ENCODE data around the gene TIAM2. TPM values are rescaled to one million over a fixed set of nuclear protein-coding genes. Genes with fewer than 3 reads are reported as not detected.

The TIAM2 gene
- total and polyA plus RNA-seq, 9 donors = 9.1 to 15.6 (median 10.3) TPM

DNA sequence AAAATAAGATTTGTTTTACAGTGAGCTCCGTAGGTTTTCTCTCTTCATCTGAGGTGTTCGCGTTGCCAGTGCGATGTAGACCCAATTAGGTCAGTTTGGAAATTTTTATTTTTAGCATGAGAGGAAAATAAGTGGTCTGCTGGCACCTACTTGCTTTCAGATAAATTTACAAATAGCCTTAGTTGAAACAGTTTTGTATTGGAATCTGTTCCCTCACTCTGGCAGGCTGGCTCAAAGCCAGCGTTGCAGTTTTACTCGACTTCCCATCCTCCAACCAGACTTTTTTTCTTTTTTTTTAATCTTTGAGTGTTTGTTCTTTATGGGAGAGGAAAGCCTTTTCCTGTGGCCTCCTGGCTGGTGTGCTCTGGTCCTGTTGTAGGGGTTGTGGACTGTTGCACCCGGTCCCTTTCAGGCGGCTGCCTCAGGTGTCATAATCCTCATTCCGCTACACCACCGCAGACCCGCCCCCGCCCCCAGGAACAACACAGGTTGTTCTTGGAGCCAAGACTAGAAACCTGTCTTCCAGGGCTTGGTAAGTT is 46.7 kb downstream of the TIAM2 start:
- Histone ChIP-seq H3K4me1 (ENCODE audit: insufficient read depth) (peaks cover 5% of the 10 kb centered on the region), H3K4me3 (no peak overlapping the region), H3K9me3 (no peaks in the 10 kb centered on the region), H3K27me3 (no peaks in the 10 kb centered on the region), H3K27ac (no peak overlapping the region), H3K36me3 (no peaks in the 10 kb centered on the region)
- 41 to 45% (median 43%) methylated on average over 12 of the region's 12 CpGs for WGBS, 3 donors
- peak in 3 of 5 donors; percentile 15 to 39 (median 33) for DNase-seq
- TF ChIP-seq EP300 (IDR thresholded peaks at IDR 0.05) = no peak
- TF ChIP-seq POLR2A (IDR thresholded peaks at IDR 0.05) = no peak
- TF ChIP-seq, protein P1, sequence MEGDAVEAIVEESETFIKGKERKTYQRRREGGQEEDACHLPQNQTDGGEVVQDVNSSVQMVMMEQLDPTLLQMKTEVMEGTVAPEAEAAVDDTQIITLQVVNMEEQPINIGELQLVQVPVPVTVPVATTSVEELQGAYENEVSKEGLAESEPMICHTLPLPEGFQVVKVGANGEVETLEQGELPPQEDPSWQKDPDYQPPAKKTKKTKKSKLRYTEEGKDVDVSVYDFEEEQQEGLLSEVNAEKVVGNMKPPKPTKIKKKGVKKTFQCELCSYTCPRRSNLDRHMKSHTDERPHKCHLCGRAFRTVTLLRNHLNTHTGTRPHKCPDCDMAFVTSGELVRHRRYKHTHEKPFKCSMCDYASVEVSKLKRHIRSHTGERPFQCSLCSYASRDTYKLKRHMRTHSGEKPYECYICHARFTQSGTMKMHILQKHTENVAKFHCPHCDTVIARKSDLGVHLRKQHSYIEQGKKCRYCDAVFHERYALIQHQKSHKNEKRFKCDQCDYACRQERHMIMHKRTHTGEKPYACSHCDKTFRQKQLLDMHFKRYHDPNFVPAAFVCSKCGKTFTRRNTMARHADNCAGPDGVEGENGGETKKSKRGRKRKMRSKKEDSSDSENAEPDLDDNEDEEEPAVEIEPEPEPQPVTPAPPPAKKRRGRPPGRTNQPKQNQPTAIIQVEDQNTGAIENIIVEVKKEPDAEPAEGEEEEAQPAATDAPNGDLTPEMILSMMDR (IDR thresholded peaks at IDR 0.05) = no peak
- intact Hi-C loops (cut with DNase I) = no loop called here

DNA sequence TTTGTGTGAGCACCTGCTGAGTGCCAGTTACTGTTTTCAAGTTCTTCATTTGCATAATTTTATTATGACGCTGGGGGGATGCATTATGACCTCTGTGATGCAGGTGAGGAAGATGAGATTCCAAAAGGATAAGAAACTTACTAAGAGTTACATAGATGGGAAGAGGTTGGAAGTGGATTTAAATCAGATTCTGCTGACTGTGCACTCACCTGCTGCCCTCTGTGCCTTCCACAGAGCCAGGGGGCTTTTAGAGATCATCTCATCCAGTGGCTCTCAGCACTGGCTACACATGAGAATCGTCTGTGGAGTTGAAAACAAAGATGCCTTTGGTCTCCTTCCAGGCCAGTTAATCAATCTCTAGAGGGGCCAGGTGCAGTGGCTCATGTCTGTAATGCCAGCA is 47.9 kb downstream of the TIAM2 start:
- intact Hi-C loops (cut with DNase I) = no loop called here
- Histone ChIP-seq H3K27ac (no peak overlapping the region), H3K4me3 (no peak overlapping the region), H3K27me3 (no peaks in the 10 kb centered on the region), H3K9me3 (no peaks in the 10 kb centered on the region), H3K36me3 (no peaks in the 10 kb centered on the region), H3K4me1 (ENCODE audit: insufficient read depth) (peaks cover 5% of the 10 kb centered on the region)
- 56 to 60% (median 59%) methylated on average over 2 of the region's 2 CpGs for WGBS, 3 donors
- TF ChIP-seq, protein P1 (IDR thresholded peaks at IDR 0.05) = no peak
- TF ChIP-seq EP300 (IDR thresholded peaks at IDR 0.05) = no peak
- TF ChIP-seq POLR2A (IDR thresholded peaks at IDR 0.05) = no peak
- no peak for DNase-seq

DNA sequence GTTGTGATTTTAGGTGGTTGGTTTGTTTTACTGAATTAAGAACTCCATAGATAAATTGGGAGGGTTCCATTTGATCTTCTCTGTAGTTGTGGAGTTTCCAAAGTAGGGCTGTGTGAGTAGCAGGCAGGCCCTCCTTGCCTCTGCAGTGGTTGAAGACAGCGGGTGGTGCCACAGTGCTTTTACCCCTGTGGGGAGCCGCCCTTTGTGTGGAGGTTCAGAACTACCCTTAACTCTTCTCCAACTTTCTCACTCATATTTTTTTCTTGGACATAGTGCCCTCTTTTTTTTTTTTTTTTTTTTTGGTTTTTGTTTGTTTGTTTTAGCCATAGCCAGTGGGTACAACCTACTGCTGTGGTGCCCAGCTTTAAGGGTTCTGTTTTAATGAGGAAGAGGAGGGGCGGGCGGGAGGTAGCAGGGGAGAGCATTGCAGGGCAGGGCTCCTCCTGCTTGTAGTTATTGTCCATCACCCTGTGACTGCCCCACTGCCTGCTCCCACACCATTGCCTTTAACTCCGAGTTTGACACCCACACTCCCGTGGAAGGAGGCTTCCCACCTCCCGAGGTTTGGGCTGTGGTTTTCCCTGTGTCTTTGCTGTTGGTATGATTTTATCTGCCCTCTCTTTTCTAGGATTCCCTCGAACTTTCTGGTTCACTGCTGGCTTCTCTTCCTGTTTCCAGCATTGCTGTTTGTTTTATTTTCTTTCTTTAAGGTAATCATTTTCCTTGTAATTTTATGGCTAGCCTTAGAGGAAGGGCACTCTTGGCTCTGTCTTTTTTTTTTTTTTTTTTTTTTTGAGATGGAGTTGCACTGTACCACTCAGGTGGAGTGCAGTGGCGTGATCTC is 50.7 kb downstream of the TIAM2 start:
- Histone ChIP-seq H3K4me1 (ENCODE audit: insufficient read depth) (peaks cover 5% of the 10 kb centered on the region), H3K9me3 (no peaks in the 10 kb centered on the region), H3K27ac (no peak overlapping the region), H3K36me3 (no peaks in the 10 kb centered on the region), H3K4me3 (no peak overlapping the region), H3K27me3 (no peaks in the 10 kb centered on the region)
- no peak for DNase-seq
- 82 to 83% (median 82%) methylated on average over 9 of the region's 9 CpGs for WGBS, 3 donors
- TF ChIP-seq, protein P1 (IDR thresholded peaks at IDR 0.05) = no peak
- TF ChIP-seq POLR2A (IDR thresholded peaks at IDR 0.05) (no peak), EP300 (IDR thresholded peaks at IDR 0.05) (no peak)
- intact Hi-C loops (cut with DNase I) = no loop called here

DNA sequence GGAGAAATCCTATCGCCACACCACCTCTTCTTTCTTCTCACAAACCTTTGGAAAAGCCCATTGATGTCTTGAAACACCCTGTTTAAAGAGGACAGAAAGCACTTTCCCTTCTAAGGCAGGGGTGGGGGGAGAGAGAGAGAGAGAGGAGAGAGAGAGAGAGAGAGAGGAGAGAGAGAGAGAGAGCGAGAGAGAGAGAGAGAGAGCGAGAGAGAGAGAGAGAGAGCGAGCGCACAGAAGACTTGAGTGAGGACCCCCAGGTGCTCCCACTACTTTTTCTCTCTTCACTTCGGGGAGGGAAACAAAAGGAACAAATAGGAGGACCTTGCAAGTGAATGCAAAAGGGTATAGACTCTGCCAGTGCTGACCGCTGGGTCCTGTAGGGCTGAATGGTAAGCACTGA is 52.4 kb downstream of the TIAM2 start:
- intact Hi-C loops (cut with DNase I) = no loop called here
- no peaks in the 10 kb centered on the region for H3K27me3 ChIP-seq

More for the DNA sequence above, 52.4 kb downstream of the TIAM2 start:
- no peaks in the 10 kb centered on the region for H3K9me3 ChIP-seq
- TF ChIP-seq EP300 (IDR thresholded peaks at IDR 0.05) (no peak), POLR2A (IDR thresholded peaks at IDR 0.05) (no peak)
- TF ChIP-seq, protein P1 (IDR thresholded peaks at IDR 0.05) = no peak
- no peak overlapping the region for H3K27ac ChIP-seq
- H3K36me3 ChIP-seq = no peaks in the 10 kb centered on the region
- no peaks in the 10 kb centered on the region for H3K4me1 ChIP-seq (ENCODE audit: insufficient read depth)
- 78 to 90% (median 80%) methylated on average over 7 of the region's 7 CpGs for WGBS, 3 donors
- DNase-seq = no peak
- H3K4me3 ChIP-seq = no peak overlapping the region

Data from ovary (tissue), 9 donors.